HepG2 (cell line): ENCODE data around the gene C3orf38. TPM values are rescaled to one million over a fixed set of nuclear protein-coding genes. Genes with fewer than 3 reads are reported as not detected.
"Not testable (repeated sequence)": the region's sequence is repeated elsewhere in the genome, so short reads cannot be mapped to it uniquely, and the experiment has no call there.

Experiments
- ATAC-seq: fragments of 200-7000 bp; cut with Tn5 transposase; 3 replicates; pipeline ENCODE4 v1.9.1; 2020; ENCODE audit warnings: mild to moderate bottlenecking, moderate library complexity
- BruUV-seq: library from RNA; stranded (reverse); fragments of 400-500 nt; replicated peaks from 2 replicates; lab custom pipeline; 2021; lab: Mats Ljungman, UMichigan
- CTCF ChIA-PET: fragments of 300-600 bp; formaldehyde crosslinking; extraction: SDS; loops from one replicate; lab custom pipeline; 2021; ENCODE audit warnings: low total read pairs, inconsistent platforms, low intra/inter-chr PET ratio; lab: Yijun Ruan, JAX
- POLR2A ChIA-PET: fragments of 350-600 bp; sonication (Branson Sonifier 250); formaldehyde crosslinking; loops from one replicate; lab custom pipeline; 2020; ENCODE audit warnings: antibody characterized with exemption, inconsistent platforms; lab: Yijun Ruan, JAX
- DNase-seq: peaks from one replicate; pipeline ENCODE4 v3.0.0-alpha.2; 2015; ENCODE audit warnings: low spot score
- FAIRE-seq: peaks from 3 replicates; lab custom pipeline; 2011; peaks lifted over from hg19 to GRCh38; lab: Jason Lieb, UNC
- H2AFZ ChIP-seq: one replicate; pipeline ENCODE4 v1.6.1; 2011; ENCODE audit warnings: low read length, inconsistent platforms
- H3K27ac ChIP-seq: fragments of 300-600 bp; 3 replicates; pipeline ENCODE4 v1.8.0; 2011; ENCODE audit warnings: mixed run types, mild to moderate bottlenecking, mixed read lengths, low read length, inconsistent platforms; ENCODE audit not compliant: insufficient read depth; ENCODE audit errors: extremely low read length
- H3K27me3 ChIP-seq, 2 experiments: fragments of 200-600 bp in 1 of 2; 2 replicates in 1 of 2; 3 replicates in 1 of 2; pipeline versions ENCODE4 v1.6.0 to v1.8.0; 2011; ENCODE audit warnings: low read length in 2 of 2, mild to moderate bottlenecking in 2 of 2, moderate library complexity in 2 of 2, inconsistent platforms in 1 of 2; ENCODE audit not compliant: insufficient read depth in 2 of 2, control insufficient read depth in 1 of 2
- H3K36me3 ChIP-seq, 2 experiments: fragments of 200-600 bp in 1 of 2; replicated peaks in 1 of 2; 2 replicates in 1 of 2; 3 replicates in 1 of 2; pipeline versions ENCODE4 v1.5.1 to v1.8.0; 2011; ENCODE audit warnings: low read length in 2 of 2, inconsistent platforms in 1 of 2; ENCODE audit not compliant: insufficient read depth in 2 of 2, control insufficient read depth in 1 of 2
- H3K4me1 ChIP-seq: 2 replicates; pipeline ENCODE4 v1.5.1; 2012; ENCODE audit warnings: low read length, inconsistent platforms; ENCODE audit not compliant: insufficient read depth
- H3K4me2 ChIP-seq: 2 replicates; pipeline ENCODE4 v1.6.0; 2011; ENCODE audit warnings: low read depth, low read length, inconsistent platforms
- H3K4me3 ChIP-seq, 3 experiments: fragments of 200-600 bp in 1 of 3; sonication (generic), shearing (Covaris generic) in 1 of 3; replicated peaks in 1 of 3; 2 replicates each; pipeline ENCODE4 v1.5.1; 2011 to 2016; ENCODE audit warnings: low read length in 3 of 3, inconsistent platforms in 2 of 3, low read depth in 2 of 3, mild to moderate bottlenecking in 2 of 3, control low read depth in 1 of 3, mixed read lengths in 1 of 3; ENCODE audit not compliant: insufficient read depth in 1 of 3
- H3K79me2 ChIP-seq: one replicate; pipeline ENCODE4 v1.6.1; 2011; ENCODE audit warnings: low read length, inconsistent platforms; ENCODE audit not compliant: insufficient read depth
- H3K9ac ChIP-seq: 2 replicates; pipeline ENCODE4 v1.6.0; 2011; ENCODE audit warnings: mild to moderate bottlenecking, low read depth, low read length, inconsistent platforms; ENCODE audit not compliant: insufficient read depth
- H3K9me3 ChIP-seq: 2 replicates; pipeline ENCODE4 v1.5.1; 2012; ENCODE audit warnings: mild to moderate bottlenecking, low read length
- H4K20me1 ChIP-seq: 2 replicates; pipeline ENCODE4 v1.6.0; 2011; ENCODE audit warnings: inconsistent platforms, mild to moderate bottlenecking, low read length, moderate library complexity; ENCODE audit not compliant: insufficient read depth
- KDM5B ChIP-seq: sonication (generic); formaldehyde crosslinking; IDR thresholded peaks from 2 replicates; pipeline ENCODE4 v1.4.0; 2020; ENCODE audit warnings: missing genetic modification reagents, mild to moderate bottlenecking, borderline replicate concordance
- SALL1 ChIP-seq: sonication (generic); formaldehyde crosslinking; IDR thresholded peaks from 2 replicates; pipeline ENCODE4 v1.8.0; 2022; ENCODE audit warnings: mild to moderate bottlenecking, missing genetic modification reagents
- SPEN ChIP-seq: sonication (generic); formaldehyde crosslinking; IDR thresholded peaks from 2 replicates; pipeline ENCODE4 v1.5.1; 2020; ENCODE audit warnings: low read depth, mild to moderate bottlenecking, missing genetic modification reagents
- ZFX ChIP-seq: sonication (generic); formaldehyde crosslinking; IDR thresholded peaks from 2 replicates; pipeline ENCODE4 v1.4.0; 2020; ENCODE audit warnings: mild to moderate bottlenecking, low read depth, missing genetic modification reagents, moderate library complexity
- ZFY ChIP-seq: sonication (generic); formaldehyde crosslinking; IDR thresholded peaks from 2 replicates; pipeline ENCODE4 v1.4.0; 2020; ENCODE audit warnings: missing genetic modification reagents
- ZNF292 ChIP-seq: sonication (generic); formaldehyde crosslinking; IDR thresholded peaks from 2 replicates; pipeline ENCODE4 v1.8.1; 2022; ENCODE audit warnings: mild to moderate bottlenecking, low read depth, missing genetic modification reagents, borderline replicate concordance
- ZNF501 ChIP-seq: sonication (generic); formaldehyde crosslinking; IDR thresholded peaks from 2 replicates; pipeline ENCODE4 v1.5.1; 2020; ENCODE audit warnings: mild to moderate bottlenecking, moderate library complexity, missing genetic modification reagents
- WGBS: methylation state at CpG from one replicate; pipeline ENCODE4 v1.1.6; 2017; ENCODE audit warnings: low lambda C conversion rate; 5-methylcytosine and 5-hydroxymethylcytosine counted together
- in situ Hi-C: cut with HindIII; loops from 2 replicates; pipeline ENCODE4 v1.10.0; 2017; ENCODE audit warnings: low pct_unique_long_range_greater_than_20kb; ENCODE audit not compliant: extremely low pct_ligation_motif_present
- intact Hi-C: fragments of 100-400 bp; cut with micrococcal nuclease; formaldehyde crosslinking; loops from one replicate; pipeline ENCODE4 v1.10.0; 2022; ENCODE audit not compliant: unreplicated experiment
- polyA plus RNA-seq, 8 experiments: library from polyadenylated mRNA; depleted of rRNA in 3 of 8; stranded (reverse) in 7 of 8; unstranded in 1 of 8; fragments of >200 nt; fragmentation: Illumina TruSeq in 4 of 8; extraction: Trizol in 4 of 8; gene quantifications; 2 replicates each; pipeline versions ENCODE4 v1.2.1 to v1.2.3, GENCODE V29; 2011 to 2016; ENCODE audit warnings: low read depth in 4 of 8, missing spikeins in 1 of 8, mixed read lengths in 1 of 8; ENCODE audit not compliant: insufficient read depth in 1 of 8
- total RNA-seq, 5 experiments: library from RNA; depleted of rRNA; stranded (reverse); fragments of >200 nt; fragmentation: Illumina TruSeq; extraction: Trizol; gene quantifications; 2 replicates each; pipeline ENCODE4 v1.2.3, GENCODE V29; 2016; ENCODE audit warnings: low read depth in 1 of 5
- TF ChIP-seq, protein P1 (sequence below): sonication (generic); formaldehyde crosslinking; IDR thresholded peaks from 2 replicates; pipeline ENCODE4; 2020; ENCODE audit warnings: missing genetic modification reagents, mild to moderate bottlenecking, borderline replicate concordance
- TF ChIP-seq, protein P2 (sequence below): IDR thresholded peaks from 2 replicates; pipeline ENCODE4 v1.6.1; 2018; ENCODE audit warnings: missing genetic modification reagents, mild to moderate bottlenecking, missing compliant biosample characterization
- TF ChIP-seq, protein P3 (sequence below): IDR thresholded peaks from 2 replicates; pipeline ENCODE4 v1.6.1; 2016; ENCODE audit warnings: missing compliant biosample characterization, missing genetic modification reagents, borderline replicate concordance
- TF ChIP-seq, protein P4 (sequence below): sonication (generic); formaldehyde crosslinking; IDR thresholded peaks from 2 replicates; pipeline ENCODE4 v1.5.0; 2020; ENCODE audit warnings: mild to moderate bottlenecking, missing genetic modification reagents, borderline replicate concordance

C3orf38 gene
- total and polyA plus RNA-seq, 2 of the 13 experiments (the other 11 are each of a cell fraction or from before 2014, with no cell fraction given), result 6.0 to 17.5 TPM

DNA sequence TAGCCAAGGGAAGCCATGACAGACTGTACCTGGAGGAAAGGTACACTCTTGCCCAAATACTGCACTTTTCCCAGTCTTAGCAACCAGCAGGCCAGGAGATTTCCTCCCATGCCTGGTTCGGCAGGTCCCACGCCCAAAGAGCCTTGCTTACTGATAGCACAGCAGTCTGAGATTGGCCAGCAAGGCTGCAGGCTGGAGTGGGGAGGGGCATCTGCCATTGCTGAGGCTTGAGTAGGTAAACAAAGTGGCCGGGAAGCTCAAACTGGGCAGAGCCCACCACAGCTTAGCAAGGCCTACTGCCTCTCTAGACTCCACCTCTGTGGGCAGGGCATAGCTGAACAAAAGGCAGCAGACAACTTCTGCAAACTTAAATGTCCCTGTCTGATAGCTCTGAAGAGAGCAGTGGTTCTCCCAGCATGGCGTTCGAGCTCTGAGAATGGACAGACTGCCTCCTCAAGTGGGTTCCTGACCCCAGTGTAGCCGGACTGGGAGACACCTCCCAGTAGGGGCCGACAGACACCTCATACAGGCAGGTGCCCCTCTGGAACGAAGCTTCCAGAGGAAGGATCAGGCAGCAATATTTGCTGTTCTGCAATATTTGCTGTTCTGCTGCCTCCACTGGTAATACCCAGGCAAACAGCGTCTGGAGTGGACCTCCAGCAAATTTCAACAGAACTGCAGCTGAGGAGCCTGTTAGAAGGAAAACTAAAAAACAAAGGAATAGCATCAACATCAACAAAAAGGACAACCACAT is 32.6 kb downstream of the C3orf38 start:
- DNase-seq, result peak; percentile 15
- H3K36me3 ChIP-seq, H3K9me3 ChIP-seq, CTCF ChIA-PET, in situ Hi-C loops, H4K20me1 ChIP-seq, FAIRE-seq, H3K27me3 ChIP-seq, BruUV-seq, H3K79me2 ChIP-seq, H3K27ac ChIP-seq: not testable (repeated sequence)
- Histone ChIP-seq H3K4me1 (peaks cover 17% of the 10 kb centered on the region), H3K4me3 (peak overlapping the region; percentile 7 to 58 (median 19); a peak in 5 of 6 replicates), H2AFZ (peak overlapping the region; percentile 50), H3K9ac (peak overlapping the region; percentile 36; the same call in 1 of the 2 replicates), H3K4me2 (peak overlapping the region; percentile 76)
- intact Hi-C loops, result loop anchor here (10.0 kb wide), 1 partner anchor 128 kb away; the partner anchor contains the start of genes CGGBP1 and ZNF654
- ATAC-seq, result peak; percentile 92
- POLR2A ChIA-PET, result interaction anchor here (0.7 to 1.5 kb wide), 2 partner anchors 32 to 52 kb away, joined by 3 to 5 read pairs; no protein-coding TSS in a partner anchor
- 0% methylated on average over 6 of the region's 9 CpGs for WGBS
- peak; percentile 34; the same call in 1 of the 2 replicates for TF ChIP-seq SALL1 (CRISPR knock-in tag)
- 0 out of 2 replicates have a peak, but pooled peaks have one; percentile 28 for TF ChIP-seq SPEN (CRISPR knock-in tag)
- TF ChIP-seq, protein P1, sequence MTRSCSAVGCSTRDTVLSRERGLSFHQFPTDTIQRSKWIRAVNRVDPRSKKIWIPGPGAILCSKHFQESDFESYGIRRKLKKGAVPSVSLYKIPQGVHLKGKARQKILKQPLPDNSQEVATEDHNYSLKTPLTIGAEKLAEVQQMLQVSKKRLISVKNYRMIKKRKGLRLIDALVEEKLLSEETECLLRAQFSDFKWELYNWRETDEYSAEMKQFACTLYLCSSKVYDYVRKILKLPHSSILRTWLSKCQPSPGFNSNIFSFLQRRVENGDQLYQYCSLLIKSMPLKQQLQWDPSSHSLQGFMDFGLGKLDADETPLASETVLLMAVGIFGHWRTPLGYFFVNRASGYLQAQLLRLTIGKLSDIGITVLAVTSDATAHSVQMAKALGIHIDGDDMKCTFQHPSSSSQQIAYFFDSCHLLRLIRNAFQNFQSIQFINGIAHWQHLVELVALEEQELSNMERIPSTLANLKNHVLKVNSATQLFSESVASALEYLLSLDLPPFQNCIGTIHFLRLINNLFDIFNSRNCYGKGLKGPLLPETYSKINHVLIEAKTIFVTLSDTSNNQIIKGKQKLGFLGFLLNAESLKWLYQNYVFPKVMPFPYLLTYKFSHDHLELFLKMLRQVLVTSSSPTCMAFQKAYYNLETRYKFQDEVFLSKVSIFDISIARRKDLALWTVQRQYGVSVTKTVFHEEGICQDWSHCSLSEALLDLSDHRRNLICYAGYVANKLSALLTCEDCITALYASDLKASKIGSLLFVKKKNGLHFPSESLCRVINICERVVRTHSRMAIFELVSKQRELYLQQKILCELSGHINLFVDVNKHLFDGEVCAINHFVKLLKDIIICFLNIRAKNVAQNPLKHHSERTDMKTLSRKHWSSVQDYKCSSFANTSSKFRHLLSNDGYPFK (CRISPR knock-in tag), result peak; percentile 70; the same call in 1 of the 2 replicates
- peak; percentile 26; the same call in 1 of the 2 replicates for TF ChIP-seq KDM5B (CRISPR knock-in tag)
- TF ChIP-seq ZNF292 (CRISPR knock-in tag), result peak; percentile 23; the same call in 1 of the 2 replicates
- TF ChIP-seq, protein P2, sequence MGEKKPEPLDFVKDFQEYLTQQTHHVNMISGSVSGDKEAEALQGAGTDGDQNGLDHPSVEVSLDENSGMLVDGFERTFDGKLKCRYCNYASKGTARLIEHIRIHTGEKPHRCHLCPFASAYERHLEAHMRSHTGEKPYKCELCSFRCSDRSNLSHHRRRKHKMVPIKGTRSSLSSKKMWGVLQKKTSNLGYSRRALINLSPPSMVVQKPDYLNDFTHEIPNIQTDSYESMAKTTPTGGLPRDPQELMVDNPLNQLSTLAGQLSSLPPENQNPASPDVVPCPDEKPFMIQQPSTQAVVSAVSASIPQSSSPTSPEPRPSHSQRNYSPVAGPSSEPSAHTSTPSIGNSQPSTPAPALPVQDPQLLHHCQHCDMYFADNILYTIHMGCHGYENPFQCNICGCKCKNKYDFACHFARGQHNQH (CRISPR knock-in tag), result 0 out of 2 replicates have a peak, but pooled peaks have one; percentile 25
- TF ChIP-seq, protein P3, sequence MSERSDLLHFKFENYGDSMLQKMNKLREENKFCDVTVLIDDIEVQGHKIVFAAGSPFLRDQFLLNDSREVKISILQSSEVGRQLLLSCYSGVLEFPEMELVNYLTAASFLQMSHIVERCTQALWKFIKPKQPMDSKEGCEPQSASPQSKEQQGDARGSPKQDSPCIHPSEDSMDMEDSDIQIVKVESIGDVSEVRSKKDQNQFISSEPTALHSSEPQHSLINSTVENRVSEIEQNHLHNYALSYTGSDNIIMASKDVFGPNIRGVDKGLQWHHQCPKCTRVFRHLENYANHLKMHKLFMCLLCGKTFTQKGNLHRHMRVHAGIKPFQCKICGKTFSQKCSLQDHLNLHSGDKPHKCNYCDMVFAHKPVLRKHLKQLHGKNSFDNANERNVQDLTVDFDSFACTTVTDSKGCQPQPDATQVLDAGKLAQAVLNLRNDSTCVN (CRISPR knock-in tag), result 0 out of 2 replicates have a peak, but pooled peaks have one; percentile 17
- 0 out of 2 replicates have a peak, but pooled peaks have one; percentile 34 for TF ChIP-seq ZNF501 (CRISPR knock-in tag)
- TF ChIP-seq, protein P4, sequence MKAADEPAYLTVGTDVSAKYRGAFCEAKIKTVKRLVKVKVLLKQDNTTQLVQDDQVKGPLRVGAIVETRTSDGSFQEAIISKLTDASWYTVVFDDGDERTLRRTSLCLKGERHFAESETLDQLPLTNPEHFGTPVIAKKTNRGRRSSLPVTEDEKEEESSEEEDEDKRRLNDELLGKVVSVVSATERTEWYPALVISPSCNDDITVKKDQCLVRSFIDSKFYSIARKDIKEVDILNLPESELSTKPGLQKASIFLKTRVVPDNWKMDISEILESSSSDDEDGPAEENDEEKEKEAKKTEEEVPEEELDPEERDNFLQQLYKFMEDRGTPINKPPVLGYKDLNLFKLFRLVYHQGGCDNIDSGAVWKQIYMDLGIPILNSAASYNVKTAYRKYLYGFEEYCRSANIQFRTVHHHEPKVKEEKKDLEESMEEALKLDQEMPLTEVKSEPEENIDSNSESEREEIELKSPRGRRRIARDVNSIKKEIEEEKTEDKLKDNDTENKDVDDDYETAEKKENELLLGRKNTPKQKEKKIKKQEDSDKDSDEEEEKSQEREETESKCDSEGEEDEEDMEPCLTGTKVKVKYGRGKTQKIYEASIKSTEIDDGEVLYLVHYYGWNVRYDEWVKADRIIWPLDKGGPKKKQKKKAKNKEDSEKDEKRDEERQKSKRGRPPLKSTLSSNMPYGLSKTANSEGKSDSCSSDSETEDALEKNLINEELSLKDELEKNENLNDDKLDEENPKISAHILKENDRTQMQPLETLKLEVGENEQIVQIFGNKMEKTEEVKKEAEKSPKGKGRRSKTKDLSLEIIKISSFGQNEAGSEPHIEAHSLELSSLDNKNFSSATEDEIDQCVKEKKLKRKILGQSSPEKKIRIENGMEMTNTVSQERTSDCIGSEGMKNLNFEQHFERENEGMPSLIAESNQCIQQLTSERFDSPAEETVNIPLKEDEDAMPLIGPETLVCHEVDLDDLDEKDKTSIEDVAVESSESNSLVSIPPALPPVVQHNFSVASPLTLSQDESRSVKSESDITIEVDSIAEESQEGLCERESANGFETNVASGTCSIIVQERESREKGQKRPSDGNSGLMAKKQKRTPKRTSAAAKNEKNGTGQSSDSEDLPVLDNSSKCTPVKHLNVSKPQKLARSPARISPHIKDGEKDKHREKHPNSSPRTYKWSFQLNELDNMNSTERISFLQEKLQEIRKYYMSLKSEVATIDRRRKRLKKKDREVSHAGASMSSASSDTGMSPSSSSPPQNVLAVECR (CRISPR knock-in tag), result peak; percentile 38; the same call in 1 of the 2 replicates
- TF ChIP-seq ZFX (CRISPR knock-in tag), result peak; percentile 33; the same call in 1 of the 2 replicates
- peak; percentile 30; the same call in 1 of the 2 replicates for TF ChIP-seq ZFY (CRISPR knock-in tag)
